Ovary (tissue), 3 donors: ENCODE results near the gene PPP2R2C.

Experiments used
- CTCF ChIP-seq, 3 donors: fragments of 450-650 bp in 2 of 3; fragments of 200-600 bp in 1 of 3; IDR thresholded peaks; one replicate each; pipeline versions ENCODE4 v1.5.1 to v1.8.0; 2016 to 2022; ENCODE audit warnings: antibody characterized with exemption in 3 of 3, mild to moderate bottlenecking in 1 of 3
- EP300 ChIP-seq: sonication (generic); formaldehyde crosslinking; IDR thresholded peaks from one replicate; pipeline ENCODE4 v1.6.1; 2017; ENCODE audit warnings: antibody characterized with exemption
- POLR2A ChIP-seq: fragments of 450-650 bp; IDR thresholded peaks from one replicate; pipeline ENCODE4 v1.6.1; 2017; ENCODE audit warnings: antibody characterized with exemption, mild to moderate bottlenecking, moderate library complexity
- donor health status: DM: no; HTN: no; CAD: no.

DNA sequence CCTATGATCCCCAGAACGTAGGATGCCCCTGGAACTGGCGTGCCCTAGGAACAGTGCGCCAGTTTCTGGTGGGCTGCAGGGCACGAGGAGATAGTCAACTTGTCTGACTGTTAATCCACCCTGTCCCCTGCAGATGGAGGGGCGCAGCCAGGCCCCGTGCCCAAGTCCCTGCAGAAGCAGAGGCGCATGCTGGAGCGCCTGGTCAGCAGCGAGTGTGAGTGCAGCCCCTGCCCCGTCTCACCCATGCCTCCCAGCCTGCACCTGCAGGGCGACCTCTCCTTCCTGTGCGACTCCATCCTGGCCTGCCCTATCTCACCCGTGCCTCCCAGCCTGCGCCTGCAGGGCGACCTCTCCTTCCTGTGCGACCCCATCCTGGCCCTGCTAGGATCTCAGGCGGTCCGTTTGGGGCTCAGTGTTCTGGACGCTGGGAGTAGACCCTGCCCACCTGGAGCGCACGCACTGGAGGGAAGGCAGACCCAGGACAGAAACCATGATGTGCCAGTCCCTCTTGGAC is 180.6 kb downstream of the PPP2R2C start:
- TF ChIP-seq CTCF (IDR thresholded peaks at IDR 0.05) (no peak), POLR2A (no peak), EP300 (no peak)
